Tibial artery (tissue), 4 donors: Measurements from ENCODE around the gene AFF3.

ENCODE experiments used
- DNase-seq, 2 donors: peaks; one replicate each; pipeline ENCODE4 v3.0.0-alpha.2; 2019
- H3K27ac ChIP-seq, 2 donors: fragments of 200-600 bp; sonication (generic) in 1 of 2; 1 replicate in 1 of 2; 2 replicates in 1 of 2; pipeline ENCODE4 v1.5.1; 2018 to 2019; ENCODE audit warnings: mild to moderate bottlenecking in 1 of 2
- H3K27me3 ChIP-seq, 2 donors: fragments of 200-600 bp; sonication (generic) in 1 of 2; one replicate each; pipeline versions ENCODE4 v1.5.1 to v1.6.0; 2016 to 2019
- H3K36me3 ChIP-seq, 3 donors: fragments of 200-600 bp; sonication (generic) in 2 of 3; one replicate each; pipeline ENCODE4 v1.5.1; 2016 to 2019; ENCODE audit warnings: mild to moderate bottlenecking in 2 of 3
- H3K4me1 ChIP-seq, 4 donors: fragments of 200-600 bp; sonication (generic) in 2 of 4; 1 replicate in 3 of 4; 2 replicates in 1 of 4; pipeline ENCODE4 v1.5.1; 2016 to 2019
- H3K4me3 ChIP-seq, 2 donors: fragments of 200-600 bp; sonication (generic) in 1 of 2; 1 replicate in 1 of 2; 2 replicates in 1 of 2; pipeline ENCODE4 v1.5.1; 2018 to 2019; ENCODE audit warnings: mild to moderate bottlenecking in 2 of 2
- H3K9me3 ChIP-seq, 3 donors: fragments of 200-600 bp; sonication (generic) in 1 of 3; one replicate each; pipeline ENCODE4 v1.5.1; 2016 to 2019
- CTCF ChIP-seq, 2 experiments: fragments of 200-600 bp in 1 of 2; fragments of 450-650 bp in 1 of 2; IDR thresholded peaks; one replicate each; pipeline ENCODE4 v1.5.1; 2017 to 2019; ENCODE audit warnings: antibody characterized with exemption in 2 of 2, mild to moderate bottlenecking in 1 of 2, moderate library complexity in 1 of 2
- intact Hi-C: fragments of 100-400 bp; cut with DNase I; formaldehyde crosslinking; loops from one replicate; pipeline ENCODE4 v1.15.0; 2023; ENCODE audit warnings: low total_unique reads

The AFF3 gene

GRCh38 chr2:99572373-99573164 lies 569.8 kb downstream of the AFF3 start:
- peak overlapping the region; percentile 51 to 64 for H3K27ac ChIP-seq
- peaks cover 0 to 23% (median 4%) of the 10 kb centered on the region in 4 donors for H3K4me1 ChIP-seq
- DNase-seq, result peak in 1 of 2 donors; percentile 54
- TF ChIP-seq CTCF (IDR thresholded peaks at IDR 0.05), result no peak
- H3K36me3 ChIP-seq, result peaks cover 0 to 10% (median 2%) of the 10 kb centered on the region in 3 donors
- no peaks in the 10 kb centered on the region for H3K27me3 ChIP-seq
- intact Hi-C loops, result no loop called here
- H3K9me3 ChIP-seq, result no peaks in the 10 kb centered on the region
- H3K4me3 ChIP-seq, result peak overlapping the region; percentile 3 to 34

- peak overlapping the region; percentile 3 to 34 for H3K4me3 ChIP-seq
- H3K27me3 ChIP-seq, result no peaks in the 10 kb centered on the region
- TF ChIP-seq CTCF (IDR thresholded peaks at IDR 0.05), result no peak
- intact Hi-C loops, result no loop called here
- peaks cover 0 to 23% (median 4%) of the 10 kb centered on the region in 4 donors for H3K4me1 ChIP-seq
- DNase-seq, result no peak
- H3K9me3 ChIP-seq, result no peaks in the 10 kb centered on the region
- peaks cover 0 to 6% (median 4%) of the 10 kb centered on the region in 3 donors for H3K36me3 ChIP-seq
- H3K27ac ChIP-seq, result peak overlapping the region; percentile 51 to 64
Measured at GRCh38 chr2:99571954-99572353, 570.4 kb downstream of the AFF3 start.

- Histone ChIP-seq H3K4me1 (peaks cover 0 to 23% (median 4%) of the 10 kb centered on the region in 4 donors), H3K9me3 (no peaks in the 10 kb centered on the region), H3K27ac (peak overlapping the region in 1 of 2 donors; percentile 64), H3K36me3 (peaks cover 0 to 6% (median under 1%) of the 10 kb centered on the region in 3 donors), H3K4me3 (no peak overlapping the region), H3K27me3 (no peaks in the 10 kb centered on the region)
- DNase-seq, result no peak
- intact Hi-C loops, result no loop called here
- TF ChIP-seq CTCF (IDR thresholded peaks at IDR 0.05), result no peak
Measured at GRCh38 chr2:99571533-99571932, 570.9 kb downstream of the AFF3 start.

GRCh38 chr2:99571021-99571420 lies 571.4 kb downstream of the AFF3 start:
- Histone ChIP-seq H3K4me1 (peaks cover 0 to 23% (median 4%) of the 10 kb centered on the region in 4 donors), H3K27me3 (no peaks in the 10 kb centered on the region), H3K27ac (no peak overlapping the region), H3K9me3 (no peaks in the 10 kb centered on the region), H3K4me3 (no peak overlapping the region), H3K36me3 (peaks cover 0 to 6% (median 0%) of the 10 kb centered on the region in 3 donors)
- no peak for DNase-seq
- no peak for TF ChIP-seq CTCF (IDR thresholded peaks at IDR 0.05)
- intact Hi-C loops, result no loop called here

GRCh38 chr2:99569386-99569785 lies 573.0 kb downstream of the AFF3 start:
- Histone ChIP-seq H3K9me3 (no peaks in the 10 kb centered on the region), H3K27ac (no peak overlapping the region), H3K27me3 (no peaks in the 10 kb centered on the region), H3K4me3 (no peak overlapping the region), H3K36me3 (peaks cover 0 to 6% (median 5%) of the 10 kb centered on the region in 3 donors), H3K4me1 (peaks cover 0 to 23% (median 4%) of the 10 kb centered on the region in 4 donors)
- TF ChIP-seq CTCF (IDR thresholded peaks at IDR 0.05), result no peak
- no peak for DNase-seq
- intact Hi-C loops, result no loop called here
